ENCODE results near the gene ZBTB8OS.

The ZBTB8OS gene

DNA sequence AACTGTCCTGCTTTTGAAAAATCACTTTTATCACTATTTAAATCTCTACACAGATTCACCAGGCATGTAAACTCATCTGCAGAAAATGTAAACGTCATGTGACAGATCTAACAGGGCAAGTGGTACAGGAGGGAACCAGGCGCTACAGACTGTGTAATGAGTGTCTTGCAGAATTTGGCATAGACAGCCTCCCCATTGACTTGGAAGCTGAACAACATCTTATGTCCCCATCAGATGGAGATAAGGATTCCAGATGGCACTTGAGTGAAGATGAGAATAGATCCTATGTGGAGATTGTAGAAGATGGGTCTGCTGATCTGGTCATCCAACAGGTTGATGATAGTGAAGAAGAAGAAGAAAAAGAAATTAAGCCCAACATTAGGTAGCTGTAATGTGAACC is 50.3 kb downstream of the ZBTB8OS start:
- Mint-ChIP-seq H3K4me1 (no peaks in the 10 kb centered on the region), H3K36me3 (no peaks in the 10 kb centered on the region), H3K9me3 (no peaks in the 10 kb centered on the region), H3K4me3 (no peak overlapping the region), H3K27ac (no peak overlapping the region)
- ATAC-seq (no peak), DNase-seq (ENCODE audit: low spot score in 2 of 2) (no peak)

DNA sequence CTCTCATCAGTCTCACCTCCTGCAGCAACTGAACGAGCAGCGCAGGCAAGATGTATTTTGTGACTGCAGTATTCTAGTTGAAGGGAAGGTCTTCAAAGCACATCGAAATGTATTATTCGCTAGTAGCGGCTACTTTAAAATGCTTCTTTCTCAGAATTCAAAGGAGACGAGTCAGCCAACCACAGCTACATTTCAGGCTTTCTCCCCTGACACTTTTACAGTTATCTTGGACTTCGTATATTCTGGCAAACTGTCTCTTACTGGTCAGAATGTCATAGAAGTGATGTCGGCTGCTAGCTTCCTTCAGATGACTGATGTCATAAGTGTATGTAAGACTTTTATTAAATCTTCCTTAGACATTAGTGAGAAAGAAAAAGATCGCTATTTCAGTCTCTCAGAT is 57.4 kb downstream of the ZBTB8OS start:
- H3K4me3 Mint-ChIP-seq = no peak overlapping the region
- H3K27ac Mint-ChIP-seq = no peak overlapping the region
- H3K36me3 Mint-ChIP-seq = no peaks in the 10 kb centered on the region
- no peaks in the 10 kb centered on the region for H3K9me3 Mint-ChIP-seq
- H3K4me1 Mint-ChIP-seq = no peaks in the 10 kb centered on the region
- ATAC-seq (no peak), DNase-seq (ENCODE audit: low spot score in 2 of 2) (no peak)

DNA sequence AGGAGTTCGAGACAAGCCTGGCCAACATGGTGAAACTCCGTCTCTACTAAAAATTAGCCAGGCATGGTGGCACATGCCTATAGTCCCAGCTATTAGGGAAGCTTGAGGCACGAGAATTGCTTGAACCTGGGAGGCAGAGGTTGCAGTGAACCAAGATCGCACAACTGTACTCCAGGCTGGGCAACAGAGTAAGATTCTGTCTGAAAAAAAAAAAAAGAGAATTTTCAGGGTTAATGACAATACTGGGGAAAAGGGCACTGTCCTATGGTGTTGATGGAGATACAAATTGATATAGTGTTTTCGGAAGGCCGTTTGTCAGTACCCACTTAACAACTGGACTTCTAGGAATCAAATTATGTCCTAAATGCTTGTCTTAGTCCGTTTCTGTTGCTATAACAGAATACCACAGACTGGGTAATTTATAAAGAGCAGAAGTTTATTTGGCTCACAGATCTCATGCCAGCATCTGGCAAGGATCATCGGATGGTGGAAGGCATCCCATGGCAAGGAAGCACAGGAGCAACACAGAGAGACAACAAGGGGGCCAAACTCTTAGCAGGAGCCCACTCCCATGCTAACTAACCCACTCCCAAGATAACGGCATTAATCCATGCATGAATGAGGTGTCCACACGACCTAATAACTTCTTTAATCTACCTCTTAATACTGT is 69.9 kb downstream of the ZBTB8OS start:
- H3K4me1 Mint-ChIP-seq = no peaks in the 10 kb centered on the region
- ATAC-seq (no peak), DNase-seq (ENCODE audit: low spot score in 2 of 2) (no peak)
- no peak overlapping the region for H3K27ac Mint-ChIP-seq
- H3K4me3 Mint-ChIP-seq = no peak overlapping the region
- no peaks in the 10 kb centered on the region for H3K9me3 Mint-ChIP-seq
- no peaks in the 10 kb centered on the region for H3K36me3 Mint-ChIP-seq

All from stimulated activated effector memory CD8-positive, alpha-beta T cell treated with anti-CD3 and anti-CD28 coated beads, Interleukin-12 subunit alpha, Interleukin-12 subunit beta, amount 100 ng/mL, for 72 hours (primary cell).